Fibroblast of skin of right quadriceps (primary cell): ENCODE data around the gene TMEM184B.
"Not testable (repeated sequence)": the region's sequence is repeated elsewhere in the genome, so short reads cannot be mapped to it uniquely, and the experiment has no call there.

Experiments used
- DNase-seq: peaks from one replicate; pipeline ENCODE4 v3.0.0-alpha.2; 2013

The TMEM184B gene

GRCh38 chr22:38248280-38248679 is 24.5 kb downstream of the TMEM184B start:
- DNase-seq = no peak

- DNase-seq = no peak
Observed at GRCh38 chr22:38247713-38248112, 25.1 kb downstream of the TMEM184B start.

GRCh38 chr22:38246692-38247091 is 26.1 kb downstream of the TMEM184B start:
- no peak for DNase-seq

- no peak for DNase-seq
Observed at GRCh38 chr22:38246046-38246658, 26.7 kb downstream of the TMEM184B start.

GRCh38 chr22:38244106-38244505 is 28.7 kb downstream of the TMEM184B start:
- no peak for DNase-seq

GRCh38 chr22:38243007-38243765 is 29.6 kb downstream of the TMEM184B start:
- DNase-seq = no peak

GRCh38 chr22:38240734-38241252 is 32.0 kb downstream of the TMEM184B start:
- peak; percentile 92 for DNase-seq

GRCh38 chr22:38239101-38239761 is 33.6 kb downstream of the TMEM184B start:
- DNase-seq = peak; percentile 96

GRCh38 chr22:38238519-38239071 is 34.2 kb downstream of the TMEM184B start:
- DNase-seq = no peak

- DNase-seq = no peak
Observed at GRCh38 chr22:38236786-38237185, 36.0 kb downstream of the TMEM184B start.

GRCh38 chr22:38235240-38235850 is 37.5 kb downstream of the TMEM184B start:
- DNase-seq = no peak

- DNase-seq = not testable (repeated sequence)
Observed at GRCh38 chr22:38233856-38234255, 39.0 kb downstream of the TMEM184B start.

- DNase-seq = no peak
Observed at GRCh38 chr22:38233427-38233826, 39.4 kb downstream of the TMEM184B start.

- DNase-seq = no peak
Observed at GRCh38 chr22:38232196-38232595, 40.6 kb downstream of the TMEM184B start.

GRCh38 chr22:38230916-38231315 is 41.9 kb downstream of the TMEM184B start:
- no peak for DNase-seq

GRCh38 chr22:38230108-38230825 is 42.5 kb downstream of the TMEM184B start:
- DNase-seq = peak; percentile 55

GRCh38 chr22:38228873-38229740 is 43.7 kb downstream of the TMEM184B start:
- DNase-seq = peak; percentile 35

- no peak for DNase-seq
Observed at GRCh38 chr22:38228326-38228872, 44.4 kb downstream of the TMEM184B start.

GRCh38 chr22:38226853-38227649 is 45.8 kb downstream of the TMEM184B start:
- no peak for DNase-seq
